ENCODE data around the gene CEMIP. TPM values are rescaled to one million over a fixed set of nuclear protein-coding genes. Genes with fewer than 3 reads are reported as not detected.

The CEMIP gene
- total RNA-seq, 2 experiments from 2014 or later = not detected

DNA sequence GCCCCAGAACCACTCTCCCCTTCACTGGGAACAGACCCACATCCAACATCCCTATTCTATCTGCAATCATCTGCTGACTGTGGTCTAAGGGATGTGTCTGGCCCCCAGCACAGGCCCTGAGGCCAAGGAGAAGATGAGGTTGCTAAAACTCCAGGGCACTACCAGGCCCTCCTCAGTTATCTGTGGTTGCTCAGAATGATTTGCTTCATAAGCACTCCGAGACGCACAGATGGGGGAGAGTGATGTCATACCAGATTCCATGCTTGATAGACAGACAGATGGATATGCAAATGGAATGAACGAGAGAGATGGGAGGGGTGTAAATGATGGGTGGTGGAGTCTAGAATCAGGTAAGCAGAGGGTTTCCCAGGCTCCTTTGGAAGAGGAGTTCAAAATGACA lies 57.8 kb downstream of the CEMIP start:
- no peaks in the 10 kb centered on the region for H3K9me3 Mint-ChIP-seq
- no peak for DNase-seq
- H3K27ac Mint-ChIP-seq = no peak overlapping the region

DNA sequence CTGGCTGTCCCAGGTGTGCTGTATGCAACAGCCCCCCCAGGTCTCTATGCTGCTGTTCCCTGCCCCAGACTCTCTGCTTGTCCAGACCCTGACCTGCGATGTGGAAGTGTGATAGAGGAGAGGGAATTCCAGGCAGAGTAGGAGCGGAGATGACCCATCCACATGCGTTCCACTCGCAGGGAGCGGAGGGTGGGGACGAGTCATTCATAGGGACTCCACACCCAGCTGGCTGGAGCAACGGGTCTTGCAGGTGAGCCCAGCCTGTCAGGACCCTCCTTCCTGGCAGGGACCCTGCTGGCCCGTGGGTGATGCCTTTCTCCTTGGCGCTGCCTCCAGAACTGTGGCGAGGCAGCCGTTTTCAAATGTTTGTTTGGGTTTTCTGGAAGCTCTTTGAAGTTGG lies 58.8 kb downstream of the CEMIP start:
- no peak for ATAC-seq (ENCODE audit: poor library complexity)
- Histone ChIP-seq H3K4me1 (ENCODE audit: insufficient read depth, low read length) (no peaks in the 10 kb centered on the region), H3K4me3 (ENCODE audit: low read length) (no peak overlapping the region), H3K27me3 (ENCODE audit: control insufficient read depth in 1 of 2, insufficient read depth in 2 of 2, low read length in 2 of 2) (peaks cover 0 to 17% of the 10 kb centered on the region in 2 experiments), H3K27ac (ENCODE audit: low read depth in 1 of 2, low read length in 2 of 2) (no peak overlapping the region), H3K36me3 (ENCODE audit: insufficient read depth, low read length) (no peaks in the 10 kb centered on the region), H3K9me3 (ENCODE audit: control insufficient read depth in 1 of 2, insufficient read depth in 1 of 2, low read length in 2 of 2) (peaks cover 0 to 3% of the 10 kb centered on the region in 2 experiments)
- TF ChIP-seq, protein P1, sequence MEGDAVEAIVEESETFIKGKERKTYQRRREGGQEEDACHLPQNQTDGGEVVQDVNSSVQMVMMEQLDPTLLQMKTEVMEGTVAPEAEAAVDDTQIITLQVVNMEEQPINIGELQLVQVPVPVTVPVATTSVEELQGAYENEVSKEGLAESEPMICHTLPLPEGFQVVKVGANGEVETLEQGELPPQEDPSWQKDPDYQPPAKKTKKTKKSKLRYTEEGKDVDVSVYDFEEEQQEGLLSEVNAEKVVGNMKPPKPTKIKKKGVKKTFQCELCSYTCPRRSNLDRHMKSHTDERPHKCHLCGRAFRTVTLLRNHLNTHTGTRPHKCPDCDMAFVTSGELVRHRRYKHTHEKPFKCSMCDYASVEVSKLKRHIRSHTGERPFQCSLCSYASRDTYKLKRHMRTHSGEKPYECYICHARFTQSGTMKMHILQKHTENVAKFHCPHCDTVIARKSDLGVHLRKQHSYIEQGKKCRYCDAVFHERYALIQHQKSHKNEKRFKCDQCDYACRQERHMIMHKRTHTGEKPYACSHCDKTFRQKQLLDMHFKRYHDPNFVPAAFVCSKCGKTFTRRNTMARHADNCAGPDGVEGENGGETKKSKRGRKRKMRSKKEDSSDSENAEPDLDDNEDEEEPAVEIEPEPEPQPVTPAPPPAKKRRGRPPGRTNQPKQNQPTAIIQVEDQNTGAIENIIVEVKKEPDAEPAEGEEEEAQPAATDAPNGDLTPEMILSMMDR (IDR thresholded peaks at IDR 0.05) = no peak
- ChIA-PET CTCF (no interaction called here), POLR2A (no interaction called here)
- no peak overlapping the region for H3K27ac Mint-ChIP-seq
- H3K9me3 Mint-ChIP-seq = no peaks in the 10 kb centered on the region
- no peaks in the 10 kb centered on the region for H3K36me3 Mint-ChIP-seq (ENCODE audit: low read depth)
- no peaks in the 10 kb centered on the region for H3K4me1 Mint-ChIP-seq (ENCODE audit: low read depth)
- peaks cover 23% of the 10 kb centered on the region for H3K27me3 Mint-ChIP-seq
- DNase-seq = no peak
- no peak overlapping the region for H3K4me3 Mint-ChIP-seq
- intact Hi-C loops (cut with DNase I, micrococcal nuclease) = no loop called here

More for the DNA sequence above, 57.8 kb downstream of the CEMIP start:
- intact Hi-C loops (cut with DNase I, micrococcal nuclease) = no loop called here
- ChIA-PET POLR2A (no interaction called here), CTCF (no interaction called here)
- peaks cover 0 to 3% of the 10 kb centered on the region in 2 experiments for H3K9me3 ChIP-seq (ENCODE audit: control insufficient read depth in 1 of 2, insufficient read depth in 1 of 2, low read length in 2 of 2)
- Mint-ChIP-seq H3K4me1 (ENCODE audit: low read depth) (no peaks in the 10 kb centered on the region), H3K4me3 (no peak overlapping the region), H3K36me3 (ENCODE audit: low read depth) (no peaks in the 10 kb centered on the region), H3K27me3 (peaks cover 13% of the 10 kb centered on the region)
- no peak overlapping the region for H3K27ac ChIP-seq (ENCODE audit: low read depth in 1 of 2, low read length in 2 of 2)
- TF ChIP-seq, protein P1 (IDR thresholded peaks at IDR 0.05) = no peak
- ATAC-seq (ENCODE audit: poor library complexity) = no peak
- no peaks in the 10 kb centered on the region for H3K4me1 ChIP-seq (ENCODE audit: insufficient read depth, low read length)
- H3K27me3 ChIP-seq (ENCODE audit: control insufficient read depth in 1 of 2, insufficient read depth in 2 of 2, low read length in 2 of 2) = peaks cover 0 to 17% of the 10 kb centered on the region in 2 experiments
- no peaks in the 10 kb centered on the region for H3K36me3 ChIP-seq (ENCODE audit: insufficient read depth, low read length)
- no peak overlapping the region for H3K4me3 ChIP-seq (ENCODE audit: low read length)

DNA sequence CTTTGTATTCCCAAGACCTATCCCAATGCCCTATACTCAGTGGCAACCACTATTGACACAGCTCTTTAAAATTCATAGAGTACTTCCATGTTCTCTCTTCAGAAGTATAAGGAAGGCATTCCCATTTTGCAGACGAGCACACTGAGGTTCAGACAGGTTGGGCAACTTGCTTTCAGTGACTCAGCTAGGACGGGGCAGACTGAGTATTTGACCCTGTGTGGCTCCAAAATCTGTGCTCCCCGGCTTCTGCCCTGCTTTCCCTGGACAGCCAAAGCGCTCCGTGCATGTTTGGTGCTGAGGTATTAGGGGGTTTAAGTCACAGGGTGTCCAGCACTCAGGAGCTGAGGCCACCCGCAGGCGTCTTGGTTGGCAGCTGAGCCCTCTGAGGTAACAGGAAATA lies 59.5 kb downstream of the CEMIP start:
- Mint-ChIP-seq H3K27me3 (peaks cover 29% of the 10 kb centered on the region), H3K27ac (no peak overlapping the region), H3K9me3 (no peaks in the 10 kb centered on the region), H3K36me3 (ENCODE audit: low read depth) (no peaks in the 10 kb centered on the region), H3K4me1 (ENCODE audit: low read depth) (no peaks in the 10 kb centered on the region), H3K4me3 (no peak overlapping the region)
- no peak overlapping the region for H3K4me3 ChIP-seq (ENCODE audit: low read length)
- H3K9me3 ChIP-seq (ENCODE audit: control insufficient read depth in 1 of 2, insufficient read depth in 1 of 2, low read length in 2 of 2) = peaks cover 0 to 3% of the 10 kb centered on the region in 2 experiments
- no peak overlapping the region for H3K27ac ChIP-seq (ENCODE audit: low read depth in 1 of 2, low read length in 2 of 2)
- H3K4me1 ChIP-seq (ENCODE audit: insufficient read depth, low read length) = no peaks in the 10 kb centered on the region
- H3K27me3 ChIP-seq (ENCODE audit: control insufficient read depth in 1 of 2, insufficient read depth in 2 of 2, low read length in 2 of 2) = peaks cover 0 to 17% of the 10 kb centered on the region in 2 experiments
- ATAC-seq (ENCODE audit: poor library complexity) (no peak), DNase-seq (no peak)
- ChIA-PET POLR2A (no interaction called here), CTCF (no interaction called here)
- H3K36me3 ChIP-seq (ENCODE audit: insufficient read depth, low read length) = no peaks in the 10 kb centered on the region
- TF ChIP-seq, protein P1 (IDR thresholded peaks at IDR 0.05) = no peak
- intact Hi-C loops (cut with DNase I, micrococcal nuclease) = no loop called here
